Measurements from ENCODE around the gene RNU7-1.

RNU7-1 gene

GRCh38 chr12:6956021-6956727, 12.6 kb downstream of the RNU7-1 start:
- Histone ChIP-seq H3K27me3 (replicated peaks; ENCODE audit: insufficient read depth, low read length) (no peaks in the 10 kb centered on the region), H3K79me2 (ENCODE audit: low read length) (peaks cover 92% of the 10 kb centered on the region)

GRCh38 chr12:6957151-6957701, 13.6 kb downstream of the RNU7-1 start:
- Histone ChIP-seq H3K9me3 (replicated peaks; ENCODE audit: insufficient read depth, low read length) (no peaks in the 10 kb centered on the region), H4K20me1 (ENCODE audit: insufficient read depth, low read length) (no peaks in the 10 kb centered on the region), H3K4me1 (ENCODE audit: low read length) (peaks cover 87% of the 10 kb centered on the region), H2AFZ (ENCODE audit: low read length) (no peak overlapping the region), H3K9me2 (replicated peaks; ENCODE audit: insufficient read depth, low read length) (no peaks in the 10 kb centered on the region), H3K9ac (ENCODE audit: low read length) (no peak overlapping the region), H3K79me2 (ENCODE audit: low read length) (peaks cover 83% of the 10 kb centered on the region), H3K27ac (ENCODE audit: low read length) (peak overlapping the region; percentile 94; the same call in 1 of the 2 replicates), H3K4me2 (ENCODE audit: low read depth, low read length) (no peak overlapping the region), H3K4me3 (ENCODE audit: low read length) (no peak overlapping the region), H3K36me3 (replicated peaks; ENCODE audit: insufficient read depth, low read length) (no peaks in the 10 kb centered on the region; the same call in 1 of the 2 replicates), H3K27me3 (replicated peaks; ENCODE audit: insufficient read depth, low read length) (no peaks in the 10 kb centered on the region), H3F3A (ENCODE audit: insufficient read depth, low read length) (peaks cover 53% of the 10 kb centered on the region)
- no peak for DNase-seq
- TF ChIP-seq CTCF (IDR thresholded peaks at IDR 0.05; ENCODE audit: low read length), result no peak
- TF ChIP-seq EZH2 (optimal IDR thresholded peaks at IDR 0.05; ENCODE audit: low read depth, low read length), result no peak
- no peak for TF ChIP-seq EZH2phosphoT487 (IDR thresholded peaks at IDR 0.05; ENCODE audit: low read length)

More at GRCh38 chr12:6956021-6956727, 12.6 kb downstream of the RNU7-1 start:
- no peaks in the 10 kb centered on the region for H3K9me3 ChIP-seq (replicated peaks; ENCODE audit: insufficient read depth, low read length)
- H2AFZ ChIP-seq (ENCODE audit: low read length), result no peak overlapping the region
- no peak overlapping the region for H3K4me2 ChIP-seq (ENCODE audit: low read depth, low read length)
- no peak for DNase-seq
- no peak for TF ChIP-seq EZH2 (optimal IDR thresholded peaks at IDR 0.05; ENCODE audit: low read depth, low read length)
- TF ChIP-seq CTCF (IDR thresholded peaks at IDR 0.05; ENCODE audit: low read length), result no peak
- no peak for TF ChIP-seq EZH2phosphoT487 (IDR thresholded peaks at IDR 0.05; ENCODE audit: low read length)
- peaks cover 77% of the 10 kb centered on the region for H3K4me1 ChIP-seq (ENCODE audit: low read length)
- H3K4me3 ChIP-seq (ENCODE audit: low read length), result no peak overlapping the region
- H3K27ac ChIP-seq (ENCODE audit: low read length), result no peak overlapping the region; the same call in 1 of the 2 replicates
- no peaks in the 10 kb centered on the region for H4K20me1 ChIP-seq (ENCODE audit: insufficient read depth, low read length)
- H3K36me3 ChIP-seq (replicated peaks; ENCODE audit: insufficient read depth, low read length), result no peaks in the 10 kb centered on the region; the same call in 1 of the 2 replicates
- no peak overlapping the region for H3K9ac ChIP-seq (ENCODE audit: low read length)
- peaks cover 53% of the 10 kb centered on the region for H3F3A ChIP-seq (ENCODE audit: insufficient read depth, low read length)
- H3K9me2 ChIP-seq (replicated peaks; ENCODE audit: insufficient read depth, low read length), result no peaks in the 10 kb centered on the region

GRCh38 chr12:6957741-6958608, 14.4 kb downstream of the RNU7-1 start:
- H3K4me2 ChIP-seq (ENCODE audit: low read depth, low read length), result peak overlapping the region; percentile 94

More at GRCh38 chr12:6957741-6958608, 14.4 kb downstream of the RNU7-1 start:
- TF ChIP-seq EZH2 (optimal IDR thresholded peaks at IDR 0.05; ENCODE audit: low read depth, low read length), result no peak
- no peak for TF ChIP-seq CTCF (IDR thresholded peaks at IDR 0.05; ENCODE audit: low read length)
- Histone ChIP-seq H3K4me1 (ENCODE audit: low read length) (peaks cover 83% of the 10 kb centered on the region), H3K36me3 (replicated peaks; ENCODE audit: insufficient read depth, low read length) (no peaks in the 10 kb centered on the region; the same call in 1 of the 2 replicates), H3K9ac (ENCODE audit: low read length) (peak overlapping the region; percentile 78), H3K9me3 (replicated peaks; ENCODE audit: insufficient read depth, low read length) (no peaks in the 10 kb centered on the region), H3K79me2 (ENCODE audit: low read length) (peaks cover 75% of the 10 kb centered on the region), H3K9me2 (replicated peaks; ENCODE audit: insufficient read depth, low read length) (no peaks in the 10 kb centered on the region), H4K20me1 (ENCODE audit: insufficient read depth, low read length) (no peaks in the 10 kb centered on the region), H3K27ac (ENCODE audit: low read length) (peak overlapping the region; percentile 94), H2AFZ (ENCODE audit: low read length) (no peak overlapping the region), H3K4me3 (ENCODE audit: low read length) (peak overlapping the region; percentile 56), H3F3A (ENCODE audit: insufficient read depth, low read length) (peaks cover 45% of the 10 kb centered on the region), H3K27me3 (replicated peaks; ENCODE audit: insufficient read depth, low read length) (no peaks in the 10 kb centered on the region)
- no peak for DNase-seq
